CD14-positive monocyte (primary cell): Measurements from ENCODE around the gene RCOR1. TPM values are rescaled to one million over a fixed set of nuclear protein-coding genes. Genes with fewer than 3 reads are reported as not detected.

Source experiments
- DNase-seq, 3 donors: peaks; one replicate each; pipeline ENCODE4 v3.0.0-alpha.2; 2011 to 2022
- H2AFZ ChIP-seq: 2 replicates; pipeline ENCODE4 v1.6.0; 2012; ENCODE audit warnings: mild to moderate bottlenecking, low read depth, low read length, inconsistent platforms; ENCODE audit not compliant: insufficient read depth, poor library complexity, severe bottlenecking
- H3K27ac ChIP-seq, 2 donors: 1 replicate in 1 of 2; 2 replicates in 1 of 2; pipeline ENCODE4 v1.5.1; 2012 to 2013; ENCODE audit warnings: low read length in 2 of 2, control low read depth in 1 of 2, inconsistent platforms in 1 of 2, low read depth in 1 of 2, mild to moderate bottlenecking in 1 of 2
- H3K27me3 ChIP-seq, 2 donors: one replicate each; pipeline versions ENCODE4 v1.6.0 to v1.6.1; 2011 to 2013; ENCODE audit warnings: low read length in 2 of 2; ENCODE audit not compliant: control insufficient read depth in 2 of 2, insufficient read depth in 2 of 2
- H3K36me3 ChIP-seq, 2 donors: replicated peaks in 1 of 2; 1 replicate in 1 of 2; 2 replicates in 1 of 2; pipeline versions ENCODE4 v1.5.1 to v1.6.1; 2012 to 2013; ENCODE audit warnings: low read length in 2 of 2, control low read depth in 1 of 2, inconsistent platforms in 1 of 2, mild to moderate bottlenecking in 1 of 2; ENCODE audit not compliant: insufficient read depth in 2 of 2, control insufficient read depth in 1 of 2
- H3K4me1 ChIP-seq, 2 donors: 1 replicate in 1 of 2; 2 replicates in 1 of 2; pipeline versions ENCODE4 v1.5.1 to v1.6.1; 2012 to 2013; ENCODE audit warnings: low read length in 2 of 2, control low read depth in 1 of 2, inconsistent platforms in 1 of 2, mild to moderate bottlenecking in 1 of 2, moderate library complexity in 1 of 2; ENCODE audit not compliant: insufficient read depth in 2 of 2, control insufficient read depth in 1 of 2
- H3K4me2 ChIP-seq: replicated peaks from 2 replicates; pipeline ENCODE3; 2012; ENCODE audit warnings: low read length, moderate library complexity, mild to moderate bottlenecking; ENCODE audit not compliant: poor library complexity, severe bottlenecking; ENCODE audit errors: extremely low read depth
- H3K4me3 ChIP-seq, 3 experiments: fragments of 200-600 bp in 1 of 3; sonication (generic) in 1 of 3; replicated peaks in 1 of 3; 1 replicate in 2 of 3; 2 replicates in 1 of 3; pipeline ENCODE4 v1.5.1; 2011 to 2013; ENCODE audit warnings: low read length in 3 of 3, mild to moderate bottlenecking in 3 of 3, control low read depth in 2 of 3, low read depth in 2 of 3, inconsistent platforms in 1 of 3, moderate library complexity in 1 of 3
- H3K79me2 ChIP-seq: 2 replicates; pipeline ENCODE4 v1.6.0; 2012; ENCODE audit warnings: mild to moderate bottlenecking, control low read depth, inconsistent platforms, low read length, moderate library complexity; ENCODE audit not compliant: insufficient read depth
- H3K9ac ChIP-seq: 2 replicates; pipeline ENCODE4 v1.6.0; 2017; ENCODE audit warnings: low read length, mild to moderate bottlenecking; ENCODE audit not compliant: insufficient read depth, poor library complexity, severe bottlenecking
- H3K9me3 ChIP-seq, 2 donors: replicated peaks in 1 of 2; 1 replicate in 1 of 2; 2 replicates in 1 of 2; pipeline versions ENCODE4 v1.5.1 to v1.6.1; 2012 to 2013; ENCODE audit warnings: low read length in 2 of 2, control low read depth in 1 of 2; ENCODE audit not compliant: control insufficient read depth in 1 of 2, insufficient read depth in 1 of 2
- H4K20me1 ChIP-seq: 2 replicates; pipeline ENCODE4 v1.6.0; 2012; ENCODE audit warnings: mild to moderate bottlenecking, low read length, control low read depth, moderate library complexity; ENCODE audit not compliant: insufficient read depth
- H3K27ac Mint-ChIP-seq, 7 donors: one replicate each; pipeline ENCODE4 v1.8.0; 2020; ENCODE audit warnings: mild to moderate bottlenecking in 7 of 7, mixed read lengths in 7 of 7, moderate library complexity in 6 of 7, inconsistent platforms in 2 of 7
- H3K27me3 Mint-ChIP-seq, 3 donors: one replicate each; pipeline ENCODE4 v1.8.0; 2021 to 2022; ENCODE audit warnings: low read depth in 3 of 3, mild to moderate bottlenecking in 3 of 3, mixed read lengths in 3 of 3, moderate library complexity in 3 of 3, inconsistent platforms in 1 of 3
- H3K36me3 Mint-ChIP-seq, 2 donors: one replicate each; pipeline ENCODE4 v1.8.0; 2020; ENCODE audit warnings: mixed read lengths in 2 of 2, inconsistent platforms in 1 of 2, mild to moderate bottlenecking in 1 of 2
- H3K4me1 Mint-ChIP-seq: one replicate; pipeline ENCODE4 v1.8.0; 2020; ENCODE audit warnings: mild to moderate bottlenecking, mixed read lengths
- H3K4me3 Mint-ChIP-seq, 2 donors: one replicate each; pipeline ENCODE4 v1.8.0; 2020; ENCODE audit warnings: mild to moderate bottlenecking in 2 of 2, mixed read lengths in 2 of 2, moderate library complexity in 1 of 2
- H3K9me3 Mint-ChIP-seq, 7 donors: one replicate each; pipeline ENCODE4 v1.8.0; 2020 to 2022; ENCODE audit warnings: mixed read lengths in 7 of 7, mild to moderate bottlenecking in 6 of 7, moderate library complexity in 6 of 7, inconsistent platforms in 2 of 7
- CTCF ChIP-seq: fragments of 200-600 bp; IDR thresholded peaks from one replicate; pipeline ENCODE4 v1.8.0; 2022; ENCODE audit warnings: antibody characterized with exemption, mild to moderate bottlenecking
- WGBS: methylation state at CpG from one replicate; pipeline ENCODE4 v1.1.5; 2013; ENCODE audit warnings: missing lambda C conversion rate; ENCODE audit not compliant: insufficient coverage; 5-methylcytosine and 5-hydroxymethylcytosine counted together
- intact Hi-C, 2 donors: fragments of 100-400 bp; cut with micrococcal nuclease; formaldehyde crosslinking; loops; one replicate each; pipeline versions ENCODE4 v1.15.0 to v1.15.1; 2023
- polyA plus RNA-seq, 3 donors: library from polyadenylated mRNA; depleted of rRNA in 1 of 3; unstranded in 2 of 3; stranded (reverse) in 1 of 3; fragments of 300-500 nt in 2 of 3; fragments of >200 nt in 1 of 3; fragmentation: Illumina TruSeq in 2 of 3; gene quantifications; 1 replicate in 2 of 3; 2 replicates in 1 of 3; pipeline ENCODE4 v1.2.3, GENCODE V29; 2012 to 2021

The RCOR1 gene
- polyA plus RNA-seq, 3 donors, result 2.1 to 36.6 (median 2.3) TPM

GRCh38 chr14:102646615-102647014 is 54.2 kb downstream of the RCOR1 start:
- Mint-ChIP-seq H3K27me3 (no peaks in the 10 kb centered on the region), H3K27ac (peak overlapping the region; percentile 55 to 92 (median 76)), H3K4me3 (peak overlapping the region in 1 of 2 donors; percentile 39), H3K9me3 (no peaks in the 10 kb centered on the region), H3K4me1 (peaks cover 81% of the 10 kb centered on the region), H3K36me3 (no peaks in the 10 kb centered on the region)
- Histone ChIP-seq H3K9ac (no peak overlapping the region), H3K4me2 (peak overlapping the region; percentile 64), H2AFZ (no peak overlapping the region), H3K27ac (peak overlapping the region in 1 of 2 donors; percentile 87), H4K20me1 (peaks cover 99% of the 10 kb centered on the region), H3K4me3 (peak overlapping the region in 1 of 3 experiments; percentile 57), H3K4me1 (peaks cover 47 to 54% of the 10 kb centered on the region in 2 donors), H3K9me3 (no peaks in the 10 kb centered on the region), H3K79me2 (peaks cover 100% of the 10 kb centered on the region), H3K27me3 (no peaks in the 10 kb centered on the region), H3K36me3 (no peaks in the 10 kb centered on the region)
- intact Hi-C loops, result no loop called here
- no peak for TF ChIP-seq CTCF
- no CpG with 5 or more reads among the region's 3 CpGs for WGBS
- DNase-seq, result peak in 1 of 3 donors; percentile 15

GRCh38 chr14:102652194-102652593 is 59.7 kb downstream of the RCOR1 start:
- no peak overlapping the region for H3K4me3 Mint-ChIP-seq
- WGBS, result no CpG with 5 or more reads among the region's 3 CpGs
- intact Hi-C loops, result no loop called here

More at GRCh38 chr14:102652194-102652593, 59.7 kb downstream of the RCOR1 start:
- no peak overlapping the region for H2AFZ ChIP-seq
- no peak for DNase-seq
- Mint-ChIP-seq H3K4me1 (peaks cover 49% of the 10 kb centered on the region), H3K9me3 (peaks cover 0 to 3% (median 2%) of the 10 kb centered on the region in 7 donors), H3K36me3 (peaks cover 5 to 6% of the 10 kb centered on the region in 2 donors), H3K27me3 (no peaks in the 10 kb centered on the region), H3K27ac (peak overlapping the region in 6 of 7 donors; percentile 5 to 84 (median 52))
- peaks cover 100% of the 10 kb centered on the region for H3K79me2 ChIP-seq
- H4K20me1 ChIP-seq, result peaks cover 99% of the 10 kb centered on the region
- no peak overlapping the region for H3K4me3 ChIP-seq
- H3K36me3 ChIP-seq, result no peaks in the 10 kb centered on the region
- H3K9ac ChIP-seq, result no peak overlapping the region
- H3K27me3 ChIP-seq, result no peaks in the 10 kb centered on the region
- TF ChIP-seq CTCF, result no peak
- peaks cover 0 to 6% of the 10 kb centered on the region in 2 donors for H3K9me3 ChIP-seq
- peak overlapping the region in 1 of 2 donors; percentile 64 for H3K27ac ChIP-seq
- peaks cover 4 to 6% of the 10 kb centered on the region in 2 donors for H3K4me1 ChIP-seq
- H3K4me2 ChIP-seq, result no peak overlapping the region
